ENCODE measurements around the gene PTPRM.

GRCh38 chr18:8332286-8332685 lies 765.2 kb downstream of the PTPRM start:
- TF ChIP-seq YY1 (IDR thresholded peaks at IDR 0.05; ENCODE audit: insufficient read depth, insufficient read length) (no peak), SUZ12 (IDR thresholded peaks at IDR 0.05; ENCODE audit: extremely low read depth, insufficient read depth, insufficient read length) (no peak)
